Esophagus squamous epithelium (tissue), 4 donors: ENCODE results near the gene ZNF814.

Experiments used
- POLR2A ChIP-seq, 4 donors: fragments of 450-650 bp; IDR thresholded peaks; one replicate each; pipeline ENCODE4 v1.6.1; 2017; ENCODE audit warnings: antibody characterized with exemption in 4 of 4, mild to moderate bottlenecking in 4 of 4, moderate library complexity in 3 of 4
- TF ChIP-seq, protein P1 (sequence below), 6 experiments: fragments of 450-650 bp in 4 of 6; fragments of 200-600 bp in 2 of 6; sonication (generic) in 2 of 6; IDR thresholded peaks; one replicate each; pipeline ENCODE4 v1.5.1; 2016 to 2019; ENCODE audit warnings: antibody characterized with exemption in 6 of 6, mild to moderate bottlenecking in 4 of 6, moderate library complexity in 4 of 6

- TF ChIP-seq, protein P1, sequence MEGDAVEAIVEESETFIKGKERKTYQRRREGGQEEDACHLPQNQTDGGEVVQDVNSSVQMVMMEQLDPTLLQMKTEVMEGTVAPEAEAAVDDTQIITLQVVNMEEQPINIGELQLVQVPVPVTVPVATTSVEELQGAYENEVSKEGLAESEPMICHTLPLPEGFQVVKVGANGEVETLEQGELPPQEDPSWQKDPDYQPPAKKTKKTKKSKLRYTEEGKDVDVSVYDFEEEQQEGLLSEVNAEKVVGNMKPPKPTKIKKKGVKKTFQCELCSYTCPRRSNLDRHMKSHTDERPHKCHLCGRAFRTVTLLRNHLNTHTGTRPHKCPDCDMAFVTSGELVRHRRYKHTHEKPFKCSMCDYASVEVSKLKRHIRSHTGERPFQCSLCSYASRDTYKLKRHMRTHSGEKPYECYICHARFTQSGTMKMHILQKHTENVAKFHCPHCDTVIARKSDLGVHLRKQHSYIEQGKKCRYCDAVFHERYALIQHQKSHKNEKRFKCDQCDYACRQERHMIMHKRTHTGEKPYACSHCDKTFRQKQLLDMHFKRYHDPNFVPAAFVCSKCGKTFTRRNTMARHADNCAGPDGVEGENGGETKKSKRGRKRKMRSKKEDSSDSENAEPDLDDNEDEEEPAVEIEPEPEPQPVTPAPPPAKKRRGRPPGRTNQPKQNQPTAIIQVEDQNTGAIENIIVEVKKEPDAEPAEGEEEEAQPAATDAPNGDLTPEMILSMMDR (IDR thresholded peaks at IDR 0.05): no peak
- no peak for TF ChIP-seq POLR2A (IDR thresholded peaks at IDR 0.05)
Observed at GRCh38 chr19:57802269-57802668, 86.6 kb downstream of the ZNF814 start.
